ACC112 (cell line): ENCODE results near the gene CAMTA2.

ENCODE experiments used
- H2AFZ ChIP-seq: fragments of 200-600 bp; sonication (generic); one replicate; pipeline ENCODE4 v1.6.0; 2017; ENCODE audit warnings: antibody characterized with exemption, low read length; ENCODE audit not compliant: unreplicated experiment
- H3K27ac ChIP-seq: fragments of 200-600 bp; sonication (generic); 2 replicates; pipeline ENCODE4 v1.5.1; 2014; ENCODE audit warnings: low read depth, mild to moderate bottlenecking, antibody characterized with exemption, low read length, moderate library complexity
- H3K27me3 ChIP-seq: fragments of 200-600 bp; sonication (generic); 2 replicates; pipeline ENCODE4 v1.6.1; 2014; ENCODE audit warnings: mild to moderate bottlenecking, antibody characterized with exemption, low read length, moderate library complexity, mixed read lengths; ENCODE audit not compliant: insufficient read depth
- H3K36me3 ChIP-seq: fragments of 200-600 bp; sonication (generic); 2 replicates; pipeline ENCODE4 v1.6.1; 2016; ENCODE audit warnings: mild to moderate bottlenecking, antibody characterized with exemption, low read length, moderate library complexity, mixed read lengths; ENCODE audit not compliant: insufficient read depth
- H3K4me1 ChIP-seq: fragments of 200-600 bp; sonication (generic); one replicate; pipeline ENCODE4 v1.6.1; 2016; ENCODE audit warnings: low read length, mixed read lengths; ENCODE audit not compliant: insufficient read depth, unreplicated experiment, control insufficient read depth
- H3K4me3 ChIP-seq: fragments of 200-600 bp; sonication (generic); 2 replicates; pipeline ENCODE4 v1.5.1; 2014; ENCODE audit warnings: mild to moderate bottlenecking, low read depth, low read length
- H3K79me2 ChIP-seq: fragments of 200-600 bp; sonication (generic); one replicate; pipeline ENCODE4 v1.6.0; 2016; ENCODE audit warnings: low read length; ENCODE audit not compliant: control insufficient read depth, unreplicated experiment, insufficient read depth

Gene CAMTA2

GRCh38 chr17:4945944-4946280 is 41.6 kb downstream of the CAMTA2 start:
- Histone ChIP-seq H3K27ac (peak overlapping the region; percentile 92), H3K4me1 (peaks cover 53% of the 10 kb centered on the region), H3K79me2 (peaks cover 71% of the 10 kb centered on the region), H3K27me3 (no peaks in the 10 kb centered on the region), H3K36me3 (peaks cover 16% of the 10 kb centered on the region; the same call in 1 of the 2 replicates), H3K4me3 (peak overlapping the region; percentile 90), H2AFZ (no peak overlapping the region)

- H3K4me3 ChIP-seq: peak overlapping the region; percentile 90
- H3K36me3 ChIP-seq: peaks cover 16% of the 10 kb centered on the region; the same call in 1 of the 2 replicates
- H3K79me2 ChIP-seq: peaks cover 73% of the 10 kb centered on the region
- H3K27me3 ChIP-seq: no peaks in the 10 kb centered on the region
- no peak overlapping the region for H2AFZ ChIP-seq
- peaks cover 48% of the 10 kb centered on the region for H3K4me1 ChIP-seq
- peak overlapping the region; percentile 92 for H3K27ac ChIP-seq
These were observed 42.1 kb downstream of the CAMTA2 start for GRCh38 chr17:4945176-4945943.

- H3K27me3 ChIP-seq: no peaks in the 10 kb centered on the region
- peaks cover 73% of the 10 kb centered on the region for H3K79me2 ChIP-seq
- H3K4me3 ChIP-seq: peak overlapping the region; percentile 32; the same call in 1 of the 2 replicates
- peaks cover 16% of the 10 kb centered on the region; the same call in 1 of the 2 replicates for H3K36me3 ChIP-seq
- no peak overlapping the region for H2AFZ ChIP-seq
- peaks cover 45% of the 10 kb centered on the region for H3K4me1 ChIP-seq
- peak overlapping the region; percentile 63 for H3K27ac ChIP-seq
These were observed 42.8 kb downstream of the CAMTA2 start for GRCh38 chr17:4944554-4945175.

- Histone ChIP-seq H2AFZ (no peak overlapping the region), H3K27ac (peak overlapping the region; percentile 63), H3K4me3 (no peak overlapping the region), H3K79me2 (peaks cover 76% of the 10 kb centered on the region), H3K4me1 (peaks cover 45% of the 10 kb centered on the region), H3K27me3 (no peaks in the 10 kb centered on the region), H3K36me3 (peaks cover 16% of the 10 kb centered on the region; the same call in 1 of the 2 replicates)
These were observed 43.3 kb downstream of the CAMTA2 start for GRCh38 chr17:4944163-4944553.

GRCh38 chr17:4942760-4943508 is 44.5 kb downstream of the CAMTA2 start:
- Histone ChIP-seq H3K27ac (peak overlapping the region; percentile 25; the same call in 1 of the 2 replicates), H3K79me2 (peaks cover 84% of the 10 kb centered on the region), H3K4me3 (no peak overlapping the region), H3K36me3 (peaks cover 15% of the 10 kb centered on the region; the same call in 1 of the 2 replicates), H2AFZ (no peak overlapping the region), H3K27me3 (no peaks in the 10 kb centered on the region), H3K4me1 (peaks cover 54% of the 10 kb centered on the region)

DNA sequence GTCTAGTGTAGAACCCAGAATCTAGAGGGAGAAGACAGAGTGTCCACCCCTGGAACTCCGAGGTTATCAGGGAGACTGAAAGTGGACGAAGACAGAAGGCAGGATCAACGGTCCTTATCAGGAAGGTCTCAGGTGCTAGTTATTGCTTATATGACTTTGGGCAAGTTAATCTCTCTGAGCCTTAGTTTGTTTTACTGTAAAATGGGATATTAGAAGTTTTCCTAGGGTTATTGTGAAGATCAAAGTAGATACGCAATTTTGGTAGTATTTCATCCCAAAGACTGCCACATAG is 46.2 kb downstream of the CAMTA2 start:
- H3K79me2 ChIP-seq: peaks cover 69% of the 10 kb centered on the region
- peaks cover 3% of the 10 kb centered on the region; the same call in 1 of the 2 replicates for H3K36me3 ChIP-seq
- H3K27me3 ChIP-seq: no peaks in the 10 kb centered on the region
- H3K27ac ChIP-seq: peak overlapping the region; percentile 89
- H2AFZ ChIP-seq: no peak overlapping the region
- H3K4me3 ChIP-seq: peak overlapping the region; percentile 87
- peaks cover 52% of the 10 kb centered on the region for H3K4me1 ChIP-seq

DNA sequence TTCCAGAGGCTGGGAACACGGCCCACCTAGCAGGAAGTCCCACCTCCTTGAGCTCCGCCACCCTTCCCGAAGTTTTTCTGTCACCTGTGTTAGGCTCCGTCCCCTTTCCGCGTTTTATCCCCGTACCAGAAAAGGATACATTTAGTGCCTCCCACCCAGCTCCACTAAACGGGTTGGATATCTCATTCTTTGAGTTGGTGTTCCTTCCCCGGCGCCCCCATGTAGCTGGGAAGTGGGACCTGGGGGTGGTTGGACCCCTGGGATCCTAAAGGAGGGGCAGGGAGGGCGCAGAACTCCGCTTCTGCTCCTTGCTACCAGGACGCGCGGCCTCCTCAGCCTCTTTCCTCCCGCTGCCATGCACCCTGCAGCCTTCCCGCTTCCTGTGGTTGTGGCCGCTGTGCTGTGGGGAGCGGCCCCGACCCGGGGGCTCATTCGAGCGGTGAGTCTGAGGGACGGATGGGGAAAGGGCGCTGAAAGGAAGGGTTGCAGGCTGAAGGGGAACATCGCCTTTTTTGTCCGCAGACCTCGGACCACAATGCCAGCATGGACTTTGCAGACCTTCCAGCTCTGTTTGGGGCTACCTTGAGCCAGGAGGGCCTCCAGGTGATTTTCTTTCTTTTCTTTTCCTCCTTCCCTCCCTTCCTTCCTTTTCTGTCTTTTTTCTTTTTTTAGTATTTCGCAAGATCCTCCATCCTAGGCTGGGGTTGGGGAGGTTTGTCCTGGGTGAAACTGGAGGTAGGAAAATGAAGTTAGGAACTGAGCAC is 46.7 kb downstream of the CAMTA2 start:
- H3K4me1 ChIP-seq: peaks cover 48% of the 10 kb centered on the region
- peak overlapping the region; percentile 89 for H3K27ac ChIP-seq
- peak overlapping the region; percentile 87 for H3K4me3 ChIP-seq
- no peaks in the 10 kb centered on the region for H3K27me3 ChIP-seq
- peak overlapping the region; percentile 18 for H2AFZ ChIP-seq
- peaks cover 64% of the 10 kb centered on the region for H3K79me2 ChIP-seq
- H3K36me3 ChIP-seq: no peaks in the 10 kb centered on the region; the same call in 1 of the 2 replicates

DNA sequence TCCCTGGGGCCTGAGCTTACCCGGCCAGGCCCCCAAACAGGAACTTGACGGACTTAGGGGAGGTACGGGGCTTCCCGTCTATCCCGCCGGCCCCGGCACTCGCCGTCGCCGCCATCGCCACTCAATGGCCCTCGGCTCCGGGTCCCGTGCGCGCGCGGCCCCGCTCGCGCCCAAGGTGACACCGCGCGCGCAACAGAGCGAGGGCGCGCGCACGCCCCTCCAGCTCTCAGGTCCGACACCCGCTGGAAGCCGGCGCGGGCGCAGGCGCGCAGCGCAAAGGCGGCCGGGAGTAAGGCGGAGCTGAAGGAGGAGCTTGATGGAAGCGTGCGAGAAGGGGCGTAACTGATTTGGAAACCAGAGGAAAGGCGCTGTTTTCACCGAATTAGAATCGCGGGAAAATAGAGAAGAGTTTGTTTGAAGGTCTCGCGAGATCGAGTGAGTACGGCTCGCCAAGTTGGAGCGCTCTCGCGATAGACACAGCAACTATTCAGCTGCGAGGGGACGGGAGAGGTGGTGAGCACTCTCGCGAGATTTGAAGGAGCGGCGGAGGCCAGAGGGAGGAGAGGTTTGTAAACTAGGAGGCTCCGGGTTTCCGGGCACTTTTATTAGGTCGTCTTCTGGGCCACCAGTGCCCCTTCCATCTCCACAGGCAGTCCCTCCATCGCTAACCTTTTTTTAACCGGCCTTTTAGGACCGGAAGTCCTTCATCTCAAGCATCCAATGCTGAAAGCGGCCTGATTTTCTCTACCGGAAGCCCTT is 47.5 kb downstream of the CAMTA2 start, which contains the start of the genes RNF167 and SLC25A11:
RNF167 (plus strand) TSS at position 473 of the 759 bp plus-strand sequence. CDS start 642 bp downstream, outside the sequence.
SLC25A11 (minus strand) TSS at position 251 of the 759 bp plus-strand sequence; CDS start at position 115, 136 bp downstream.
- peak within 1 kb of the TSS; percentile 87 for H3K4me3 ChIP-seq
- peak within 1 kb of the TSS; percentile 82 for H2AFZ ChIP-seq
- H3K79me2 ChIP-seq: peaks cover 58% of the 10 kb centered on the region
- peak within 1 kb of the TSS; percentile 89 for H3K27ac ChIP-seq
- H3K4me1 ChIP-seq: peaks cover 42% of the 10 kb centered on the region
- H3K36me3 ChIP-seq: no peaks in the 10 kb centered on the region
- no peaks in the 10 kb centered on the region for H3K27me3 ChIP-seq

DNA sequence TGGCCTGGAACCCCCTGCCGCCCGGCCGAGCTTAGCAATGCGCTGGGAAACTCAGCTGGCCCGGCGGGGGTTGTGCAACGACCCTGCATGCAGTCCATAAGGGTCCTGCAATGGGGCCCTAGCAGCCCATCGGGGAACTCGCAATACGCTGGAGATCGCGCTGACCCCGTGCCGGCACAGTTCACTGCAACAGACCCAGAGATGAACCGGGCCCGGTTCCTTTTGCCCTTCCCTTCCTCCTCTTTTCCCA is 48.0 kb downstream of the CAMTA2 start:
- Histone ChIP-seq H3K4me1 (peaks cover 39% of the 10 kb centered on the region), H3K27ac (peak overlapping the region; percentile 89), H2AFZ (peak overlapping the region; percentile 82), H3K4me3 (peak overlapping the region; percentile 87), H3K36me3 (no peaks in the 10 kb centered on the region), H3K79me2 (peaks cover 53% of the 10 kb centered on the region), H3K27me3 (no peaks in the 10 kb centered on the region)
